ENCODE data around the gene HYI.
"Not testable (repeated sequence)": the region's sequence is repeated elsewhere in the genome, so short reads cannot be mapped to it uniquely, and the experiment has no call there.

The HYI gene

GRCh38 chr1:43464681-43465504 is 11.2 kb upstream of the HYI start:
- no peak for DNase-seq (ENCODE audit: low spot score)

GRCh38 chr1:43463479-43463878 is 9.7 kb upstream of the HYI start:
- no peak for DNase-seq (ENCODE audit: low spot score)

- DNase-seq (ENCODE audit: low spot score), result no peak
Measured at GRCh38 chr1:43460988-43461693, 7.4 kb upstream of the HYI start.

- DNase-seq (ENCODE audit: low spot score), result not testable (repeated sequence)
Measured at GRCh38 chr1:43458379-43458778, 4.6 kb upstream of the HYI start.

GRCh38 chr1:43455213-43455889 is 1.6 kb upstream of the HYI start:
- no peak for DNase-seq (ENCODE audit: low spot score)

GRCh38 chr1:43454270-43455011 is 710 bp upstream of the HYI start:
- DNase-seq (ENCODE audit: low spot score), result peak; percentile 89

- peak; percentile 75 for DNase-seq (ENCODE audit: low spot score)
Measured at GRCh38 chr1:43452789-43453441, 816 bp downstream of the HYI start.

- no peak for DNase-seq (ENCODE audit: low spot score)
Measured at GRCh38 chr1:43451701-43452532, 1.8 kb downstream of the HYI start.

GRCh38 chr1:43451157-43451591 is 2.6 kb downstream of the HYI start:
- no peak for DNase-seq (ENCODE audit: low spot score)

GRCh38 chr1:43450251-43450941 is 3.3 kb downstream of the HYI start:
- DNase-seq (ENCODE audit: low spot score), result no peak

- DNase-seq (ENCODE audit: low spot score), result no peak
Measured at GRCh38 chr1:43449708-43450069, 4.0 kb downstream of the HYI start.

GRCh38 chr1:43448955-43449707 is 4.6 kb downstream of the HYI start:
- DNase-seq (ENCODE audit: low spot score), result no peak

- DNase-seq (ENCODE audit: low spot score), result no peak
Measured at GRCh38 chr1:43447891-43448708, 5.6 kb downstream of the HYI start.

- no peak for DNase-seq (ENCODE audit: low spot score)
Measured at GRCh38 chr1:43446881-43447835, 6.6 kb downstream of the HYI start.

- DNase-seq (ENCODE audit: low spot score), result no peak
Measured at GRCh38 chr1:43446388-43446740, 7.4 kb downstream of the HYI start.

- no peak for DNase-seq (ENCODE audit: low spot score)
Measured at GRCh38 chr1:43445606-43446387, 7.9 kb downstream of the HYI start.

- DNase-seq (ENCODE audit: low spot score), result peak; percentile 52
Measured at GRCh38 chr1:43444836-43445235, 8.9 kb downstream of the HYI start.
